NT2/D1 (cell line): ENCODE data around the gene CSNK1G1.
"Not testable (repeated sequence)": the region's sequence is repeated elsewhere in the genome, so short reads cannot be mapped to it uniquely, and the experiment has no call there.

Source experiments
- DNase-seq: peaks from one replicate; pipeline ENCODE4 v3.0.0-alpha.2; 2011; ENCODE audit warnings: low read depth, low spot score
- H3K27me3 ChIP-seq: 2 replicates; pipeline ENCODE4 v1.6.0; 2011; ENCODE audit warnings: mild to moderate bottlenecking; ENCODE audit not compliant: insufficient read length, insufficient read depth
- H3K36me3 ChIP-seq: 2 replicates; pipeline ENCODE4 v1.6.1; 2011; ENCODE audit warnings: mild to moderate bottlenecking, low read length, mixed read lengths; ENCODE audit not compliant: insufficient read depth, insufficient read length
- H3K4me1 ChIP-seq: 2 replicates; pipeline ENCODE4 v1.5.1; 2011; ENCODE audit not compliant: insufficient read depth, insufficient read length
- H3K4me3 ChIP-seq: 2 replicates; pipeline ENCODE4 v1.5.1; 2011; ENCODE audit warnings: low read depth; ENCODE audit not compliant: insufficient read length
- H3K9ac ChIP-seq: 2 replicates; pipeline ENCODE4 v1.6.0; 2011; ENCODE audit warnings: low read depth; ENCODE audit not compliant: insufficient read length
- H3K9me3 ChIP-seq: 2 replicates; pipeline ENCODE4 v1.5.1; 2011; ENCODE audit warnings: mild to moderate bottlenecking, low read length; ENCODE audit not compliant: insufficient read depth
- SUZ12 ChIP-seq: IDR thresholded peaks from 2 replicates; pipeline ENCODE4 v1.6.1; 2011; ENCODE audit not compliant: insufficient read length, insufficient read depth; ENCODE audit errors: extremely low read depth
- YY1 ChIP-seq: IDR thresholded peaks from 2 replicates; pipeline ENCODE4 v1.6.1; 2011; ENCODE audit not compliant: insufficient read length, insufficient read depth
- ZNF274 ChIP-seq: IDR thresholded peaks from 2 replicates; pipeline ENCODE4 v1.6.1; 2011; ENCODE audit warnings: mild to moderate bottlenecking, low read depth, low read length

The CSNK1G1 gene

DNA sequence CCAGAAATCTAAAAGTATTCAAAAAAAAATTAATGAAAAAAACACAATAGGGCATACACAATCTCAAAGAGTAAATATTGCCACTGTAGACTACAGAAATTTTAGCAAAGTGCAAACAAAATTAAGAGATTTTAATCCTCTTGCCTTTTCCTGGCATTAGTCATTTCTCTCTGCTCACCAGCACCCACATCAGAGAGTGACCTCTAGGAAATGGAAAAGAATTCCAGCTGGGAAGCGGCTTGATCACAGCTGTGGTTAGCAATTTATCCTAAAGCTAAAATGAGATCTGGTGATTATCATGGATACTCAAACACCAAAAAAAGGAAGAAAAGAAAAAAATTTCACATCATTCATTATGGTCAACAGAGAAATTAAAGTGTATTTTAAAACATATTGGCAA, 7.5 kb downstream of the CSNK1G1 start:
- H3K36me3 ChIP-seq: peaks cover 12% of the 10 kb centered on the region
- H3K4me1 ChIP-seq: no peaks in the 10 kb centered on the region
- H3K27me3 ChIP-seq: no peaks in the 10 kb centered on the region
- no peak for TF ChIP-seq ZNF274
- H3K9ac ChIP-seq: no peak overlapping the region
- no peak for DNase-seq
- no peak overlapping the region for H3K4me3 ChIP-seq
- H3K9me3 ChIP-seq: no peaks in the 10 kb centered on the region

GRCh38 chr15:64346242-64346641, 9.7 kb downstream of the CSNK1G1 start:
- not testable (repeated sequence) for H3K27me3 ChIP-seq, DNase-seq, H3K4me1 ChIP-seq, H3K9me3 ChIP-seq, H3K9ac ChIP-seq, H3K4me3 ChIP-seq
- H3K36me3 ChIP-seq: peaks cover 21% of the 10 kb centered on the region

DNA sequence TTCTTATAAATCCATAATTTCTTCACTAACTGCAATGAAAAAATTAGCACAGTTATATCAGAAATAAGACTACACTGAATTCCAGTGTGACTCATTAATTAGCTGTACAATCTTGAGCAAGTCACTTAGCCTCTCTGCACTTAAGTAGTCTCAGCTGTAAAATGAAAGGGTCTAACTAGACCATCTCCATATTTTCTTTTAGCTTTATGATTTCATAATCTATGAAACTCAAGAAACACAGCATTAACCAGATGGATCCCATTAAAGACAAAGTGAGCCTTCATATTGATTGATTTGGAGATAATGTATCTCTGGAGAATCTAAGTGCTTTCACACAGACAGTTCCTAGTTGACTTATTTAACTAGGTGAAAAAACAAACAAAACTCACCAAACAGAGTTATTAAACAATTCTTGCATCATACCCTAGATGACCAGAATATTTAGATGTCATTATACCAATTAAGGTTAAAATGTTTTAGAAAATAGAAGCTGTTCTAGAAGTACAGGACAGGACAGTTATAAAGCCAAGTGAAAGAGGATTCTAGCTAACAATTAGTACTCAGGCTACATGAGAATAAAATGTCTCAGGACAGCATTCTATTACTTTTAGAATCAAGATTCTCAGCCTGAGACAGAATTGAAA, 11.2 kb downstream of the CSNK1G1 start:
- Histone ChIP-seq H3K4me1 (no peaks in the 10 kb centered on the region), H3K27me3 (no peaks in the 10 kb centered on the region), H3K9me3 (no peaks in the 10 kb centered on the region), H3K9ac (no peak overlapping the region), H3K4me3 (no peak overlapping the region), H3K36me3 (peaks cover 20% of the 10 kb centered on the region)
- TF ChIP-seq YY1 (no peak), SUZ12 (no peak), ZNF274 (no peak)
- DNase-seq: no peak

- H3K36me3 ChIP-seq: peaks cover 15% of the 10 kb centered on the region
- no peak for DNase-seq
- H3K4me3 ChIP-seq: no peak overlapping the region
- TF ChIP-seq ZNF274: no peak
- no peak for TF ChIP-seq SUZ12
- TF ChIP-seq YY1: no peak
- H3K27me3 ChIP-seq: no peaks in the 10 kb centered on the region
- no peaks in the 10 kb centered on the region for H3K9me3 ChIP-seq
- no peak overlapping the region for H3K9ac ChIP-seq
- H3K4me1 ChIP-seq: no peaks in the 10 kb centered on the region
Measured at GRCh38 chr15:64343841-64344240, 12.1 kb downstream of the CSNK1G1 start.

- Histone ChIP-seq H3K4me1 (no peaks in the 10 kb centered on the region), H3K36me3 (peaks cover 15% of the 10 kb centered on the region), H3K9me3 (no peaks in the 10 kb centered on the region), H3K9ac (no peak overlapping the region), H3K4me3 (no peak overlapping the region), H3K27me3 (no peaks in the 10 kb centered on the region)
- TF ChIP-seq ZNF274: no peak
- DNase-seq: no peak
Measured at GRCh38 chr15:64343222-64343621, 12.8 kb downstream of the CSNK1G1 start.

DNA sequence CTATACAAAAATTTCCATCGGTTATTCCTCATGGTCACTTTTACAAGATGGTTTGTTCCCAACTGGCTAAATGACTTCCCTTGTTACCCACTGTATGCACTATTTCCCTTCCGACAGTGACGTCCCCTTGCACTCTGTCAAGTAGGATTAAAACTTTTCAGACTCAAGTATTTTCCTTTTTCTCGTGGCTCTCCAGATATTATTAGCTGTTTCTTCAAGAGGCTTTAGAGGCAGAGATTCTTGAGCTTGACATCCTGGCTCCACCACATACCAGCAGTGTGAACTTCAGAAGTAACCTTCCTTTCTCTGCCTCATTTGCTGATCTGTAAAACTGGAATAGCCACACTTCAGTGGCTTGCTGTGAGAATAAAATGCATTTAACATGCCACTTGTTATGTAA, 14.0 kb downstream of the CSNK1G1 start:
- Histone ChIP-seq H3K27me3 (no peaks in the 10 kb centered on the region), H3K36me3 (peaks cover 16% of the 10 kb centered on the region), H3K4me1 (no peaks in the 10 kb centered on the region), H3K4me3 (no peak overlapping the region), H3K9me3 (no peaks in the 10 kb centered on the region), H3K9ac (no peak overlapping the region)
- no peak for DNase-seq
- no peak for TF ChIP-seq YY1

DNA sequence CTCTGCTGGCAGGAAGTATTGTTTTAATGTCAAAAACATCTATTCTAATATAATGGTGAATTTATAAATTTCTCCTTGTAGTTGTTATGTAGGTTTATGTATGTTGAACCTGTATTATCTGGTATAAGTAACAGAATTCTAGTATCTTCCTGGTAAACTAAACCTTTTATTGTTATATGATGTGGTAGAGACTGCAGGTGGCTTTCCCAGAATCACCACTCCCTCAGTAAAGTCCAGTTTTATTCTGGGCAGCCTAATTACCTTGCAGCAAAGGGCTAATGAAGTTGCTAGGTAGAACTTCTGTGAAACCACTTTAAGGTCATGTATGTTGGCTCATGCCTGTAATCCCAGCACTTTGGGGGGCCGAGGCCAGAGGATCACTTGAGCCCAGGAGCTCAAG, 15.6 kb downstream of the CSNK1G1 start:
- Histone ChIP-seq H3K27me3 (no peaks in the 10 kb centered on the region), H3K4me1 (no peaks in the 10 kb centered on the region), H3K36me3 (peaks cover 16% of the 10 kb centered on the region), H3K9me3 (no peaks in the 10 kb centered on the region), H3K9ac (no peak overlapping the region), H3K4me3 (no peak overlapping the region)
- no peak for DNase-seq
- TF ChIP-seq YY1: no peak
- no peak for TF ChIP-seq ZNF274
- no peak for TF ChIP-seq SUZ12

GRCh38 chr15:64337761-64338160, 18.2 kb downstream of the CSNK1G1 start:
- no peak overlapping the region for H3K9ac ChIP-seq
- no peaks in the 10 kb centered on the region for H3K4me1 ChIP-seq
- H3K36me3 ChIP-seq: peaks cover 24% of the 10 kb centered on the region
- no peaks in the 10 kb centered on the region for H3K27me3 ChIP-seq
- no peak overlapping the region for H3K4me3 ChIP-seq
- no peak for TF ChIP-seq ZNF274
- no peak for TF ChIP-seq SUZ12
- TF ChIP-seq YY1: no peak
- DNase-seq: no peak
- H3K9me3 ChIP-seq: peaks cover 3% of the 10 kb centered on the region; the same call in 1 of the 2 replicates
